ENCODE data around the gene RFC1. TPM values are rescaled to one million over a fixed set of nuclear protein-coding genes. Genes with fewer than 3 reads are reported as not detected.
"Not testable (repeated sequence)": the region's sequence is repeated elsewhere in the genome, so short reads cannot be mapped to it uniquely, and the experiment has no call there.

The RFC1 gene
- total RNA-seq, 1 donor = 49.9 TPM

DNA sequence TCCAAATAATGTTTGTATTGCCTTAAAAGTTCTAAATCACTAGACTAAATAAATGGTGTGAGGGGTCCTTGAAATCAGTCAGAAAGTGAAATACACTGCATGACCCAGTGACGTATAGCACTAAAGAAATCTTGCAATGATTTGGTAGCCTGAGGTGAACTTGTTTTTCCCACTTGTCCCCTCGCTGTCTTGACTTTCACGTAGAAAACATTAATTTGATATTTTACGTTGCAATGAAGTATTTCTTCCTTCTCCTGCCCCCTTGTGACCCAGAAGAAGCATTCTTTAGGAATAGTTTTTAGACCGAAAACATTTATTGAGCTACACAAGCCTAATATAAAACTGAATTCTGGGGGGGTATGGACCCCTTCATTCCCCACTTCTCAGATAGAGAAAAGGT is 44.3 kb upstream of the RFC1 start:
- no peaks in the 10 kb centered on the region for H3K36me3 ChIP-seq (ENCODE audit: insufficient read depth, low read length)
- peak overlapping the region; percentile 83 for H2AFZ ChIP-seq (ENCODE audit: low read length)
- TF ChIP-seq, protein P1, sequence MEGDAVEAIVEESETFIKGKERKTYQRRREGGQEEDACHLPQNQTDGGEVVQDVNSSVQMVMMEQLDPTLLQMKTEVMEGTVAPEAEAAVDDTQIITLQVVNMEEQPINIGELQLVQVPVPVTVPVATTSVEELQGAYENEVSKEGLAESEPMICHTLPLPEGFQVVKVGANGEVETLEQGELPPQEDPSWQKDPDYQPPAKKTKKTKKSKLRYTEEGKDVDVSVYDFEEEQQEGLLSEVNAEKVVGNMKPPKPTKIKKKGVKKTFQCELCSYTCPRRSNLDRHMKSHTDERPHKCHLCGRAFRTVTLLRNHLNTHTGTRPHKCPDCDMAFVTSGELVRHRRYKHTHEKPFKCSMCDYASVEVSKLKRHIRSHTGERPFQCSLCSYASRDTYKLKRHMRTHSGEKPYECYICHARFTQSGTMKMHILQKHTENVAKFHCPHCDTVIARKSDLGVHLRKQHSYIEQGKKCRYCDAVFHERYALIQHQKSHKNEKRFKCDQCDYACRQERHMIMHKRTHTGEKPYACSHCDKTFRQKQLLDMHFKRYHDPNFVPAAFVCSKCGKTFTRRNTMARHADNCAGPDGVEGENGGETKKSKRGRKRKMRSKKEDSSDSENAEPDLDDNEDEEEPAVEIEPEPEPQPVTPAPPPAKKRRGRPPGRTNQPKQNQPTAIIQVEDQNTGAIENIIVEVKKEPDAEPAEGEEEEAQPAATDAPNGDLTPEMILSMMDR (IDR thresholded peaks at IDR 0.05; ENCODE audit: extremely low read depth, low read depth, low read length) = peak; percentile 43
- H3K4me1 ChIP-seq (ENCODE audit: insufficient read depth, low read length) = peaks cover 3% of the 10 kb centered on the region
- H3K4me3 ChIP-seq (ENCODE audit: insufficient read depth, low read length) = no peak overlapping the region
- H3K79me2 ChIP-seq (ENCODE audit: insufficient read depth, low read length) = no peaks in the 10 kb centered on the region
- peak; percentile 72 for DNase-seq (ENCODE audit: insufficient read length, low spot score, missing footprints)
- H3K27ac ChIP-seq (ENCODE audit: low read depth, low read length) = no peak overlapping the region
- H3K9me3 ChIP-seq (ENCODE audit: low read depth, low read length) = no peaks in the 10 kb centered on the region
- H4K20me1 ChIP-seq (ENCODE audit: insufficient read depth, low read length) = no peaks in the 10 kb centered on the region
- H3K27me3 ChIP-seq (ENCODE audit: insufficient read depth, low read length) = no peaks in the 10 kb centered on the region
- H3K4me2 ChIP-seq (ENCODE audit: insufficient read depth, low read length) = peak overlapping the region; percentile 58

DNA sequence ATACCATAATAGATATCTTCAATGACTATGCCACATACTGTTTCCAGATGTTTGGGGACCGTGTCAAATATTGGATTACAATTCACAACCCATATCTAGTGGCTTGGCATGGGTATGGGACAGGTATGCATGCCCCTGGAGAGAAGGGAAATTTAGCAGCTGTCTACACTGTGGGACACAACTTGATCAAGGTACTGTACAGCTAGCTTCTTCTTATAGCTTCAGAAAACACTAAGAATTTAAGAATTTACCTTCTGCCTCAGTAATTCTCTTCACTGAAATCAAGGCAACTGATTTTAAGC is 41.4 kb upstream of the RFC1 start:
- H3K4me3 ChIP-seq (ENCODE audit: insufficient read depth, low read length) = no peak overlapping the region
- H3K27ac ChIP-seq (ENCODE audit: low read depth, low read length) = no peak overlapping the region
- no peak overlapping the region for H2AFZ ChIP-seq (ENCODE audit: low read length)
- no peaks in the 10 kb centered on the region for H3K27me3 ChIP-seq (ENCODE audit: insufficient read depth, low read length)
- peaks cover 3% of the 10 kb centered on the region for H3K4me1 ChIP-seq (ENCODE audit: insufficient read depth, low read length)
- no peaks in the 10 kb centered on the region for H3K79me2 ChIP-seq (ENCODE audit: insufficient read depth, low read length)
- no peaks in the 10 kb centered on the region for H4K20me1 ChIP-seq (ENCODE audit: insufficient read depth, low read length)
- H3K36me3 ChIP-seq (ENCODE audit: insufficient read depth, low read length) = no peaks in the 10 kb centered on the region
- H3K9me3 ChIP-seq (ENCODE audit: low read depth, low read length) = no peaks in the 10 kb centered on the region
- no peak overlapping the region for H3K4me2 ChIP-seq (ENCODE audit: insufficient read depth, low read length)
- TF ChIP-seq, protein P1 (IDR thresholded peaks at IDR 0.05; ENCODE audit: extremely low read depth, low read depth, low read length) = no peak
- DNase-seq (ENCODE audit: insufficient read length, low spot score, missing footprints) = no peak

DNA sequence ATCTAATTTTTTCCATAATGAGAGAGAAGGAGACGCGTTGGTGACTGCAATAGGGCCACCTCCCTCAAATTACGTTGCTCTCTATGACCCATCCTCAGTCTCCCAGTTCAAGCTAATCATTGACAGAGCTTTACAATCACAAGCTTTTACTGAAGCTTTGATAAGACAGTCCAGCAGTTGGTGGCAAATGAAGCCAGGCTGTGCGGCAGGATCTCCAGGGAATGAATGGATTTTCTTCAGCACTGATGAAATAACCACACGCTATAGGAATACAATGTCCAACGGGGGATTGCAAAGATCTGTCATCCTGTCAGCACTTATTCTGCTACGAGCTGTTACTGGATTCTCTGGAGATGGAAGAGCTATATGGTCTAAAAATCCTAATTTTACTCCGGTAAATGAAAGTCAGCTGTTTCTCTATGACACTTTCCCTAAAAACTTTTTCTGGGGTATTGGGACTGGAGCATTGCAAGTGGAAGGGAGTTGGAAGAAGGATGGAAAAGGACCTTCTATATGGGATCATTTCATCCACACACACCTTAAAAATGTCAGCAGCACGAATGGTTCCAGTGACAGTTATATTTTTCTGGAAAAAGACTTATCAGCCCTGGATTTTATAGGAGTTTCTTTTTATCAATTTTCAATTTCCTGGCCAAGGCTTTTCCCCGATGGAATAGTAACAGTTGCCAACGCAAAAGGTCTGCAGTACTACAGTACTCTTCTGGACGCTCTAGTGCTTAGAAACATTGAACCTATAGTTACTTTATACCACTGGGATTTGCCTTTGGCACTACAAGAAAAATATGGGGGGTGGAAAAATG is 40.8 kb upstream of the RFC1 start, which contains the start of gene KLB:
TSS of gene KLB (plus strand) at position 168 of the 821 bp plus-strand sequence. CDS start at position 188, 20 bp downstream.
- no peak for DNase-seq (ENCODE audit: insufficient read length, low spot score, missing footprints)
- Histone ChIP-seq H3K4me3 (ENCODE audit: insufficient read depth, low read length) (peak within 1 kb of the TSS; percentile 4), H3K27me3 (ENCODE audit: insufficient read depth, low read length) (no peaks in the 10 kb centered on the region)

DNA sequence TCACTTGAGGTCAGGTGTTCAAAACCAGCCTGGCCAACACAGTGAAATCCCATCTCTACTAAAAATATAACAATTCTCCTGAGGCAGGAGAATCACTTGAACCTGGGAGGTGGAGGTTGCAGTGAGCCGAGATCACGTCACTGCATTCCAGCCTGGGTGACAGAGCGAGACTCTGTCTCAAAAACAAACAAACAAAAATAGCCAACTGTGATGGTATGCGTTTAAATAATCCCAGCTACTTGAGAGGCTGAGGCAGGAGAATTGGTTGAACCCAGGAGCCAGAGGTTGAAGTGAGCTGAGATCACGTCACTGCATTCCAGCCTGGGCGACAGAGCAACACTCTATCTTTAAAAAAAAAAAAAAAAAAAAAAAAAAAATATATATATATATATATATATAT is 35.5 kb upstream of the RFC1 start:
- not testable (repeated sequence) for H3K9me3 ChIP-seq (ENCODE audit: low read depth, low read length); H3K27me3 ChIP-seq (ENCODE audit: insufficient read depth, low read length); H4K20me1 ChIP-seq (ENCODE audit: insufficient read depth, low read length); DNase-seq (ENCODE audit: insufficient read length, low spot score, missing footprints); H2AFZ ChIP-seq (ENCODE audit: low read length); H3K4me1 ChIP-seq (ENCODE audit: insufficient read depth, low read length); H3K79me2 ChIP-seq (ENCODE audit: insufficient read depth, low read length); H3K36me3 ChIP-seq (ENCODE audit: insufficient read depth, low read length); H3K4me2 ChIP-seq (ENCODE audit: insufficient read depth, low read length); H3K27ac ChIP-seq (ENCODE audit: low read depth, low read length); H3K4me3 ChIP-seq (ENCODE audit: insufficient read depth, low read length)

More for the DNA sequence above, 40.8 kb upstream of the RFC1 start, which contains the start of gene KLB:
- TF ChIP-seq, protein P1 (IDR thresholded peaks at IDR 0.05; ENCODE audit: extremely low read depth, low read depth, low read length) = no peak
- peak within 1 kb of the TSS; percentile 16 for H2AFZ ChIP-seq (ENCODE audit: low read length)
- no peaks in the 10 kb centered on the region for H4K20me1 ChIP-seq (ENCODE audit: insufficient read depth, low read length)
- H3K4me2 ChIP-seq (ENCODE audit: insufficient read depth, low read length) = peak within 1 kb of the TSS; percentile 52
- peaks cover 3% of the 10 kb centered on the region for H3K4me1 ChIP-seq (ENCODE audit: insufficient read depth, low read length)
- H3K36me3 ChIP-seq (ENCODE audit: insufficient read depth, low read length) = no peaks in the 10 kb centered on the region
- H3K9me3 ChIP-seq (ENCODE audit: low read depth, low read length) = no peaks in the 10 kb centered on the region
- H3K27ac ChIP-seq (ENCODE audit: low read depth, low read length) = no peak within 1 kb of the TSS
- no peaks in the 10 kb centered on the region for H3K79me2 ChIP-seq (ENCODE audit: insufficient read depth, low read length)
